ENCODE results near the gene TCEAL7.

Gene TCEAL7

GRCh38 chrX:103367502-103367901 is 37.5 kb downstream of the TCEAL7 start:
- DNase-seq (ENCODE audit: low read depth): no peak

GRCh38 chrX:103369479-103369878 is 39.4 kb downstream of the TCEAL7 start:
- no peak for DNase-seq (ENCODE audit: low read depth)

GRCh38 chrX:103372886-103373285 is 42.8 kb downstream of the TCEAL7 start:
- no peak for DNase-seq (ENCODE audit: low read depth)

GRCh38 chrX:103373581-103373980 is 43.5 kb downstream of the TCEAL7 start:
- DNase-seq (ENCODE audit: low read depth): peak; percentile 24

- peak; percentile 63 for DNase-seq (ENCODE audit: low read depth)
These were observed 46.3 kb downstream of the TCEAL7 start, which contains the start of gene BEX3 for GRCh38 chrX:103376118-103376978. TSS of gene BEX3 (plus strand) at chrX:103376538. CDS start at chrX:103377522, 984 bp downstream.

- DNase-seq (ENCODE audit: low read depth): peak; percentile 41
These were observed 46.9 kb downstream of the TCEAL7 start for GRCh38 chrX:103376979-103377324.

- DNase-seq (ENCODE audit: low read depth): no peak
These were observed 49.0 kb downstream of the TCEAL7 start for GRCh38 chrX:103378990-103379389.
